Stimulated activated CD8-positive, alpha-beta memory T cell treated with anti-CD3 and anti-CD28 coated beads, Interleukin-12 subunit alpha, Interleukin-12 subunit beta, amount 100 ng/mL, for 24 hours (primary cell): ENCODE results near the gene CDAN1.

Experiments
- DNase-seq: peaks from one replicate; pipeline ENCODE4 v3.0.0-alpha.2; 2020; ENCODE audit errors: extremely low read depth

The CDAN1 gene

DNA sequence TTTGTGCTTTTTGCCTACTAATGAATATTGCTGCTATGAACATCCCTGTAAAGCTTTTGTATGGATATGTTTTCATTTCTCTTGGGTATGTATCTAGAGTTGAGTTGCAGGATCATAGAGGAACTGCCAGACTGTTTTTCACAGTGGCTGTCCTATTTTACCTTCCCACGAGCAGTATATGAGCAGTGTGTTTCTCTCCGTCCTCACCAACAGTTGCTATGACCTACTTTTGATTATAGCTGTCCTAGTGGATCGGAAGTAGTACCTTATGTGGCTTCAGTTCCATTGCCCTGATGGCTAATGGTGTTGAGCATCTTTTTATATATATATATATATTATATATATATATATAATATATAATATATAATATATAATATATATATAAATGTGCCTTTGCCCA lies 25.2 kb downstream of the CDAN1 start:
- DNase-seq: no peak

DNA sequence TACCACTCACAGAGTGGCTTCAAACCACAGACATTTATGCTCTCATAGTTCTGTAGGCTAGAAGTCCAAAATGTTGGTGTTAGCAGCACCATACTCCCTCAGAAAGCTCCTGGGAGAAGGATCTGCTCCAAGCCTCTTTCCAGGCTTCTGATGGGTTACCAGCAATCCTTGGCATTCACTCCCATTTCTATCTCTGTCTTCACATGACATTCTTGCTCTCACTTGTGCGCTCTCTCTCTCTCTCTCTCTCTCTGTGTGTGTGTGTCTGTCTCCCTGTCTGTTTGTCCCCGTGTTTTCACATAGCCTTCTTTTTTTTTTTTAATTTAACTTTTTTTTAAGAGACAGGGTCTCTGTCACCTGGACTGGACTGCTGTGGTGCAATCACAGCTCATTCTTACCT lies 26.3 kb downstream of the CDAN1 start:
- DNase-seq: no peak

DNA sequence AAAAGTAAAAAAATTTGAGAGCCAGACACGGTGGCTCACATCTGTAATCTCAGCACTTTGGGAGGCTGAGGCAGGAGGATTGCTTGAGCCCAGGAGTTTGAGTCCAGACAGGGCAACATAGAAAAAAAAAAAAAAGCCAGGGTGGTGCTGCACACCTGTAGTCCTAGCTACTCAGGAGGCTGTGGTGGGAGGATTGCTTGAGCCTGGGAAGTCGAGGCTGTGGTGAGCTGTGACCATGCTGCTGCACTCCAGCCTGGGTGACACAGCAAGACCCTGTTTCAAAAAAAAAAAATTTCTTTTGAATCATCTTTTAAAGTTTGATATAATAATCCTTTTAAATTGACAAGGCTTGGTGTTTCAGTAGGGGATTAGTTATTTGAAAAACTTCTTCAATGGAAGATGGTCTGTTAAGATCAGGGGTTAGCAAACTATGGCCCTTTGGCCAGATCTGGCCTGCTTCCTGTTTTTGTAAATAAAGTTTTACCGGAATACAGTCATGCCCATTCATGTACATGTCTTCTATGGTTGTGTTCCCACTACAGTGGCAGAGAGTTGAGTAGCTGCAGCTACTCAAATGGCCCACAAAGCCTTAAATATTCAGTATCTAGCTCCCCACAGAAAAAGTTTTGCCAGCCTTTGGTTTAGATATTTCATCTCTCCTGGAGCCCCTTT lies 28.9 kb downstream of the CDAN1 start:
- DNase-seq: no peak

DNA sequence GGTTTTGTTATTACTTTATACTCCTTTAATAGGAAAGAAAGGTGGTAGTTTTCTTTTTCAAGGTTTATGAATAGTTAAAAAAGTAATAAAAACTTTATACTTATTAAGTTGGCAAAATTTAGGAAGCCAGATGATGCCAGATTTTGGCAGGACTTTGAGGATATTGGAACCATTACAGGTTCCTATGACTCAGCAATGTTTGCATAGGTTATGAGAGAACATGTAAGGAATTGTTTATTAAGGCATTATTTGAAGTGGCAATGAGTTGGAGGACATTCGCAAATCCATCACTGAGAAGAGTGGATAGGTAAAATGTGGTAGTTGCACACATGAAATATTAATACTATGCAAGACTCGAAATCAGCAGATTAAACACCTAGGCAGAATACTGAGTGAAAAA lies 29.9 kb downstream of the CDAN1 start:
- DNase-seq: no peak

DNA sequence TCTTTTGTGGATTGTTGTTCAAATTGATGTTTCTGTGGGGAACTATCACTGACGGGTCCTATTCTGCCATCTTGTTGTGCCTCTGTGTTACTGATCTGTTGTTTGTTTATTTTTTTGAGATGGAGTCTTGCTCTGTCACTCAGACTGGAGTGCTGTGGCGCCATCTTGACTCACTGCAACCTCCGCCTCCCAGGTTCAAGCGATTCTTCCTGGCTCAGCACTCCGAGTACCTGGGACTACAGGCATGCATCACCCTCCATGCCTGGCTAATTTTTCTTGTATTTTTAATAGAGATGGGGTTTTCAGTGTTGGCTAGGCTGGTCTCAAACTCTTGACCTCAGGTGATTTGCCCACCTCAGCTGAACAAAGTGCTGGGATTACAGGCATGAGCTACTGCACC lies 31.6 kb downstream of the CDAN1 start:
- no peak for DNase-seq

DNA sequence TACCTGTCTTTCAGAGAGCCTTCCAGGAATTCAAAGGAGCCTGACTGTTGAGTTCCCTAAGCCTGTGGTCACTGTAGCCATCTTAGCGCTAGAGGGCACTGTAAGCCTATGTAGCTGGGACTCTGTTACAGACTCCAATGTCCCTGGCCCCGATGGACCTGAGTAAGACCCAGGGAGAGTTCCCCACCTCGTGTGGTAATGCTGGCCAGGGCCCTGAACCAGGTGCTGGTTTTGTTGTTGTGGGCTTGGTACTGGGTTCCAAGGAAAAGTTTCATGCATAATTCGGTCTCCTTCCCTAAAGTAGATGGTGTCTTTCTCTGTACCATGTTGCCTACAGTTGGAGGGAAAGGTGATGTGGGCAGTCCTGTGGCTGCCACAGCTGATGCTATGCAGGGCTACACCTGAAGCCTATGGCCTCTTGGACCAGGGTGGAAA lies 32.4 kb downstream of the CDAN1 start:
- DNase-seq: no peak

DNA sequence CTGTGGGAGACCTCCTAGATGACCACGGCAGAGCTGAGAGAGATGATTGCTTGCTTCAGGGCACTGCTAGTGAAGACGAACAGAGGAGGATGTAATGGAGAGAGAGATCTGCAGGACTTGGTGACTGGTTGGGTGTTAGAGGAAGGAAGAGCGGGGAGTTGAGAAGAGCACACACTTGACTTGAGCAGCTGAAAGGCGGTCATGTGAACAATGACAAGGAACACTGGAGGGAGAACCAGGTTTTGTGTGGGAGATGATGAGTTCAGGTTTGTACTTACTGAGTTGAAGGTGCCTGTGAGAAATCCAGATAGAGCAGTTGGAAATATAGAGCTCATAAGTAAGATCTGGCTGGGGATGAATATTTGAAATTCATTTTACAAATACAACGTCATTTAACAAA lies 40.3 kb downstream of the CDAN1 start:
- no peak for DNase-seq

DNA sequence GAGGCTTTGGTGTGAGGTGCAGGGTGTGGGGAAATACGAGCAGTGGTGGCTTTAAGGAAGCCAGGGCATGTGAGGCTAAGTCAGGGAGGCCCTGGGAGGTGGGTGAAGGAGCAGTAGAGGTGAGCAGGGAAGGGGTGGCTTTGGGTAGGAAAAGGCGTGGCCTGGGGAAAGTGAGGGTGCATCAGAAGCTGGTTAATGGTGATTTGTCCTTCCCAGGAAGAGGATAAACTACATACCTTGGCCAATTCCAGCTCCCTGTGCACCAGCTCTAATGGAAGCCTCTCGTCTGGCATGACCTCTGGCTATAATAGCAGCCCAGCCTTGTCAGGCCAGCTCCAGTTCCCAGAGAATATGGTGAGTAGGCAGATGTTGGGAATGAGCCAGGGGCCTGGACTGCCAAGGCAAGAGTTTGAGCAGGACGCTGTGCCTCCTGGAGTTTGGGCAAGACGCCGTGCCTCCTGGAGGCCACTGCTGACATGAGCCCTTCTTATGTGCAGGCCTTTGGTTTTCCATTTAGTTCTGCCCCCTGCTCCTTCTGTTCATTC lies 41.3 kb downstream of the CDAN1 start:
- DNase-seq: no peak

DNA sequence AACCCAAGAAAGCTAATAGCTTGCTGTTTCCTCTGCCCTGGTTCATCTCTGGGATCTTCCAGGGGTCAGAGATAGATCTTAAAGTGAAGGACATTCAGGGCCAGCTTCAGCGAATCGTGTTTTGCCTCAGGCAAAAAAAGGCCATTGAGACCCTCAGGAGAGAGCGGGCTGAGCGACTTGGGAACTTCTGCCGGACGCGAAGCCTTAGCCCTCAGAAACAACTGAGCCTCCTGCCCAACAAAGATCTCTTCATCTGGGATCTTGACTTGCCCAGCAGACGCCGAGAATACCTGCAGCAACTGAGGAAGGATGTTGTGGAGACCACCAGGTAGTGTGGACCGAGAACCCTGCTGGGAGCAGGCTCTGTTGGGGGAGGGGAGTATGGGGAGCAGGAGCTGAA lies 42.5 kb downstream of the CDAN1 start:
- no peak for DNase-seq

DNA sequence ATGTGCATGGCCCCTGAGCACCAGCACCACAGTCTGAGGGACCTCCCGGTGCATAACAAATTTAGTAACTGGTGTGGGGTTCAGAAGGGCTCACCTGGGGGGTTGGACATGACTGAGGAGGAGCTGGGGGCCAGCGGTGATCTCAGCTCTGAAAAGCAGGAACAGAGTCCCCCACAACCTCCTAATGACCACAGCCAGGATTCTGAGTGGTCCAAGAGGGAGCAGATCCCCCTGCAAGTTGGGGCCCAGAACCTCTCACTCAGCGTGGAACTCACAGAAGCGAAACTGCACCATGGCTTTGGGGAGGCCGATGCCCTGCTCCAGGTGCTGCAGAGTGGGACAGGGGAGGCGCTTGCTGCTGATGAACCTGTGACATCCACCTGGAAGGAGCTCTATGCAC lies 43.0 kb downstream of the CDAN1 start:
- DNase-seq: no peak

DNA sequence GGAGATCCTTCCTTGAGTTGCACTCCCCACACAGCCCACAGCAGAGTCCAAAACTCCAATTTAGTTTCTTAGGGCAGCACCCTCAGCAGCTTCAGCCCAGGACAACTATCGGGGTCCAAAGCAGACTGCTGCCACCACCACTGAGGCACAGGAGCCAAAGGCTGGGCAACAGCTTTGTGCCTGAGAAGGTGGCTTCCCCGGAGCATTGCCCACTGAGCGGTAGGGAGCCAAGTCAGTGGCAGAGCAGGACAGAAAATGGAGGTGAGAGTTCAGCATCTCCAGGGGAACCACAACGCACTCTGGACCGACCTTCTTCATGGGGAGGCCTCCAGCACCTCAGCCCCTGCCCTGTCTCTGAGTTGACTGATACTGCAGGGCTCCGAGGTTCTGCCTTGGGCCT lies 43.4 kb downstream of the CDAN1 start:
- DNase-seq: no peak

DNA sequence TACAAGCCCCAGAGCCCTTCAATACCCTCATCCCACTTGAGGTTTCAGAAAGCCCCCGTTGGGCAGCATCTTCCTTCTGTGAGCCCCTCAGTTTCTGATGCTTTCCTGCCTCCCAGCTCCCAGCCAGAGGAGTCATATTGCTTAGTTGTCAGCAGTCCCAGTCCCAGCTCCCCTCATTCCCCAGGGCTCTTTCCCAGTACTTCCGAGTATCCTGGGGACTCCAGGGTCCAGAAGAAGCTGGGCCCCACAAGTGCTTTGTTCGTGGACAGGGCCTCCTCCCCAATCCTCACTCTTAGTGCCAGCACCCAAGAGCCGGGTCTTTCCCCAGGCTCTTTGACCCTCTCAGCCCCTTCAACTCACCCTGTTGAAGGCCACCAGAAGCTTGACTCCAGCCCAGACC lies 43.9 kb downstream of the CDAN1 start:
- DNase-seq: no peak

DNA sequence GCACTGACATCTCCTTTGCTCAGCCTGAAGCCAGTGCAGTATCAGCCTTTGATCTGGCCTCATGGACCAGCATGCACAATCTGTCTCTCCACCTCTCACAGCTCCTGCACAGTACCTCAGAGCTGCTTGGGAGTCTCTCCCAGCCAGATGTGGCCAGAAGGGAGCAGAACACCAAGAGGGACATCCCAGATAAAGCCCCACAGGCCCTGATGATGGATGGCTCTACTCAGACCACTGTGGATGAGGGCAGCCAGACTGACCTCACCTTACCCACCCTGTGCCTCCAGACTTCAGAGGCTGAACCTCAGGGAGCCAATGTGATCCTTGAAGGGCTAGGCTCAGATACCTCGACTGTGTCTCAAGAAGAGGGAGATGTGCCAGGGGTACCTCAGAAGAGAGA lies 44.4 kb downstream of the CDAN1 start:
- DNase-seq: no peak

DNA sequence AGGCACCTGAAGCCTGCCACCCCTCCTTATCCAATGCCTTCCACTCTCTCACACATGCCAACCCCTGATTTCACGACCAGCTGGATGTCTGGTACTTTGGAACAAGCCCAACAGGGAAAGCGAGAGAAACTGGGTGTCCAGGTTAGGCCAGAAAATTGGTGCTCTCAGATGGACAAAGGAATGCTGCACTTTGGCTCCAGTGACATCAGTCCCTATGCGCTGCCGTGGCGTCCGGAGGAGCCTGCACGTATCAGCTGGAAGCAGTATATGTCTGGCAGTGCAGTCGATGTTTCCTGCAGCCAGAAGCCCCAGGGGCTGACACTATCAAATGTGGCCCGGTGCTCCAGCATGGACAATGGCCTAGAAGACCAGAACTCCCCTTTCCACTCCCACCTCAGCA lies 45.2 kb downstream of the CDAN1 start:
- no peak for DNase-seq

DNA sequence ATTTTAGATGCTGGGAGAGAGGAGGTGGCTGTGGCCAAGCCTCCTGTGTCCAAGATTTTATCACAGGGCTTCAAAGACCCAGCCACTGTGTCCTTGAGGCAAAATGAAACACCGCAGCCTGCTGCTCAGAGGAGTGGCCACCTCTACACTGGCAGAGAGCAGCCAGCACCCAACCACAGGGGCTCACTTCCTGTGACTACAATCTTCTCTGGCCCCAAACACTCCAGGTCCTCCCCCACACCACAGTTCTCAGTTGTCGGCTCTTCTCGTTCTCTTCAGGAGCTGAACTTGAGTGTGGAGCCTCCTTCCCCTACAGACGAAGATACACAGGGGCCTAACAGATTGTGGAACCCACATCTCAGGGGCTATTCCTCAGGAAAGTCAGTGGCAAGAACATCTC lies 45.6 kb downstream of the CDAN1 start:
- no peak for DNase-seq

DNA sequence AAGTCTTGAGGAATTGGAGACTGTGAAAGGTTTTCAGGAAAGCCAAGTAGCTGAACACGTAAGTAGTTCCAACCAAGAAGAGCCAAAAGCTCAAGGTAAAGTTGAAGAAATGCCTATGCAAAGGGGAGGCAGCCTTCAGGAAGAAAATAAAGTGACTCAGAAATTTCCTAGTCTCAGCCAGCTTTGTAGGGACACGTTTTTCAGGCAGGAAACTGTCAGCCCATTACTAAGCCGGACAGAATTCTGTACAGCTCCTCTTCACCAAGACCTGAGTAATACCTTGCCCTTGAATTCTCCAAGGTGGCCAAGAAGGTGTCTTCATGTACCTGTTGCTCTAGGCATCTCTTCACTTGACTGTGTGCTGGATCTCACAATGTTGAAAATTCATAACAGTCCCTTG lies 48.6 kb downstream of the CDAN1 start:
- DNase-seq: no peak

DNA sequence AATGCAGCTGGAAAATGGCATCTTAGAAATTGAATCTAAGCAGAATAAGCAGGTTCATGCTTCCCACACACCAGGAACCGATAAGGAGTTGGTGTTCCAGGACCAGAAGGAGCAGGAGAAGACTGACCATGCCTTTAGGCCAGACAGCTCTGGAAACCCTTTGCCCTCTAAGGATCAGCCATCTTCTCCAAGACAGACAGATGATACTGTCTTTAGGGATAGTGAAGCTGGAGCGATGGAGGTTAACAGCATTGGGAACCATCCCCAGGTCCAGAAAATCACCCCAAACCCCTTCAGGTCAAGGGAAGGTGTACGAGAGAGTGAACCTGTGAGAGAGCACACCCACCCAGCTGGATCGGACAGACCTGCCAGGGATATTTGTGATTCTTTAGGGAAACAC lies 49.2 kb downstream of the CDAN1 start:
- no peak for DNase-seq

DNA sequence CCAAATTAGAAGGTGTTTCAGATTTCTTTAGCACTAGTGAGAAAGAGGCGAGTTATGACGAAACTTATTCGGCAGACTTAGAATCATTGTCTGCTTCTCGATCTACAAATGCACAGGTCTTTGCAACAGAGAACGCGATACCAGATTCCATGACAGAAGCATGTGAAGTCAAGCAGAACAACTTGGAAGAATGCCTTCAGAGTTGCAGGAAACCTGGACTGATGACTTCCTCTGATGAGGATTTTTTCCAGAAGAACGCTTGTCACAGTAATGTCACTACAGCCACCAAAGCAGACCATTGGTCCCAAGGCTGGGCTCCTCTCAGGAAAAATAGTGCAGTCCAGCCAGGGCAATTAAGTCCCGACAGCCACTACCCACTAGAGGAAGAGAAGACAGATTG lies 50.6 kb downstream of the CDAN1 start:
- no peak for DNase-seq

DNA sequence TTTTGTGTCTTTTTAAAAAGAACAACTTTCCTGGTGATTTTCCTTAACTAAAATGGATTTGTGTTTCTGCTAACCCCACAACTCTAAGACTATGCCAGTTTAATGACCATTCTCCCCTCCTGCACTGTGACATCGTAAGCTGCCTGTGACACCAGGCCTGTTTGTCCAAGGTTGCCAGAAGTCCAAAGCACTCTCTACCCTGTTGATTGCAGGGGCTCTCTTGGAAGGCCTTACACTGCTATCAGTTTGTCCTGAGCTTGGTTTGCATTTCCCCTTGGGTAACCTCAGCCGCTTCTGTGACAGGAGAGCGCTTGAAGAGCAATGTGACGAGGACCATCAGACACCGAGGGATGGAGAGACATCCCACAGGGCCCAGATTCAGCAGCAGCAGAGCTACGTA lies 55.8 kb downstream of the CDAN1 start:
- DNase-seq: no peak

DNA sequence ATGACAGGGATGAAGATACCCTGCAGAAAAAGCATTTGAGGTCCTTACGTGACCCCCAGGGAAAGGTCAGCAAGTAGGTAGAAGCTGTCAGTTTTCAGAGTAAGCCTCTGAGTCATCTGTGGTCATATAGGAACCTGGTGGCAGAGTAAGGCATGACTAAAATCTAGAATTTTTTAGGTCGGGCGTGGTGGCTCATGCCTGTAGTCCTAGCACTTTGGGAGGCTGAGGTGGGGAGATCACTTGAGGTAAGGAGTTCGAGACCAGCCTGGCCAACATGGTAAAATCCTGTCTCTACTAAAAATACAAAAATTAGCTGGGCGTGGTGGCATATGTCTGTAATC lies 56.8 kb downstream of the CDAN1 start:
- peak; percentile 11 for DNase-seq

DNA sequence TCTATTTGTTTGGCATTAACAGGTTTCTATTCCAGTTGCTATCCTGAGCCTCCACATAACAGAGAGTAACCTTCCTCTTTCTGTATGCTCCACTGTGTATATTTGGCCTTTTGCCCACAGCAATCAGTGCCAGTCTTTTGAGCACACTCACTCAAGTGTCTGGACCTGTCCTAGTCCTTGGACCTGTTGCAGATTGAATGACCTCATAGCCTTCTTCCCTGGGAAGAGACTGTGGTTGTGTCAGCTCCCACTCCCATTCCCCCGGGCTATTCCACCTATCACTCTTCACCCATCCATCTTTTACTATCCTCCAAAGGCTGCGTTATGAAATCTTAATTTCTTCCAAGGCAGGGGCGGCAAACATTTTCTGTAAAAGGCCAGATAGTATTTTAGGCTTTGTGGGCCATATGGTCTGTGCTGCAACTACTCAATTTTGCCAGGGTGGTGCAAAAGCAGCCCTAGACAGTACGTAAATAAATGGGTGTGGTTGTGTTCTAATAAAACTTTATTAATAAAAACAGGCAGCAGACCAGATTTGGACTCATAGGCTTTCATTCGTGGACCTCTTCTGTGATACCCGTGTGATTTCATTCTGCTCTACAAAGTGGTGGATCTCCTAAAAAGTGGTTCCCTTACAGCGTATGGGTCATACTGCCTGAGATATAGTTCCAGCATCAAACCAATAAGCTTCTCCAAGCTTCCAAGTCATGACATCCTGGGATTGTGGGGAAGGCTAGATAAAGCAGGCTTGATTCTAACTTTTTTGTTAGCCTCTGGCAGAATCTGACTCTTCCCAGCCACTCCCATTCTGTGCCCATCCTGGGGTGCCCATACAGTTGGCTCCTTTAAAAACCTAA lies 57.4 kb downstream of the CDAN1 start:
- DNase-seq: no peak

DNA sequence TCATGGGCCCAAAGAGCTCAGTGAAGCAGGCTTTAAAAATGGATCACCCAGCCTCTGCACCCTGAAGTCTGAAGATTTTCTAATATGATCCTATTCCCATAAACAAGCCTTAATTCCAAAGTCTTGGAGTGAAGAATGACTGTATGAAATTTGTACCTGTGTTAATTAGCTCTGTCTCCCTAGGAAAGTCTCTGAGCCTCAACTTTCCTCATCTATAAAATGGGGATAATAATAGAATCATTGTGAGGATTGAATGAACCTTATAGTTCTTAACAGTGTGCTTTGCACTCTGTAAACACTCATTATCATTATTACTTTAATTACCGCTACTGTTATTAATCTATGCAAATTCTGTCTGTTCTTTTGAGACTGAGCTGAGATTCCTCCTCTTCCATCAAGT lies 61.9 kb downstream of the CDAN1 start:
- DNase-seq: no peak

DNA sequence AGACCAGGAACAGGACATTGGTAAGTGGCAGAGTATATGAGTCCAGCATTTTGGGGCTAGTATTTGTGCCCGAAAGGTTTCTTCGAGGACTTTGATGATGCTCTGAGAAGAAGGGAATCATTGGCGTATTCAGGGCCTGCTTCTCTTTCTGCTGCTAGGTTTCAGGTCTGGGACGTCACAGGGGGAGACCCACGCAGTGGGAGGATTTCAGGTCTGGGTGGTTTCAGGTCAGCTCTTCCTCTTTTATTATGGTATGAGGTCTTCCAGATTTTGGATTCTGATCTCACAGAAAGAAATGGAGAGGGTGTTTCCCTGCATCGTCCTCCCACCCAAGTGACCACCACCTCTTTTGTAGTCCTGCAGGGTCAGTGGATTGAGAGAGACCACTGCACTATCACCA lies 62.5 kb downstream of the CDAN1 start:
- no peak for DNase-seq
